ENCODE results near the gene CYTH2.

DNA sequence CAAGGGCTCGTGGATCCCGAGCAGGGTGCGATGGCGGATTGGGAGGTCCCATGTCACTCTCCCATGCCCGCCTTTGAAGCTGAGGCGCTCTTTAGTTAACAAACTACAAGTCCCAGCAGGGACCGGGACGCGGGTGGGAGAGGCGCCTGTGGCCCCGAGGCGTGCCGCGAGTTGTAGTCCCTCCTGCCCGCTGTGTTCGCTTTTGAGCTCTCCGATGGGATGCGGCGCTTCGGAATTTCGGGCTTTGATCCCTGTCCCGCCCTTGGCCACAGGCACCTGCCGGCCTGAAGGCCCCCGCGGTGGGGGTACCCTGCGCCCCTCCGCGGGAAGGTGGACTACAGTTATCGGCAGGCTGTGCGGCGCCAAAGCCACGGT lies 11.0 kb downstream of the CYTH2 start:
- no peak for TF ChIP-seq POLR2A (IDR thresholded peaks at IDR 0.05)
- TF ChIP-seq, protein P1, sequence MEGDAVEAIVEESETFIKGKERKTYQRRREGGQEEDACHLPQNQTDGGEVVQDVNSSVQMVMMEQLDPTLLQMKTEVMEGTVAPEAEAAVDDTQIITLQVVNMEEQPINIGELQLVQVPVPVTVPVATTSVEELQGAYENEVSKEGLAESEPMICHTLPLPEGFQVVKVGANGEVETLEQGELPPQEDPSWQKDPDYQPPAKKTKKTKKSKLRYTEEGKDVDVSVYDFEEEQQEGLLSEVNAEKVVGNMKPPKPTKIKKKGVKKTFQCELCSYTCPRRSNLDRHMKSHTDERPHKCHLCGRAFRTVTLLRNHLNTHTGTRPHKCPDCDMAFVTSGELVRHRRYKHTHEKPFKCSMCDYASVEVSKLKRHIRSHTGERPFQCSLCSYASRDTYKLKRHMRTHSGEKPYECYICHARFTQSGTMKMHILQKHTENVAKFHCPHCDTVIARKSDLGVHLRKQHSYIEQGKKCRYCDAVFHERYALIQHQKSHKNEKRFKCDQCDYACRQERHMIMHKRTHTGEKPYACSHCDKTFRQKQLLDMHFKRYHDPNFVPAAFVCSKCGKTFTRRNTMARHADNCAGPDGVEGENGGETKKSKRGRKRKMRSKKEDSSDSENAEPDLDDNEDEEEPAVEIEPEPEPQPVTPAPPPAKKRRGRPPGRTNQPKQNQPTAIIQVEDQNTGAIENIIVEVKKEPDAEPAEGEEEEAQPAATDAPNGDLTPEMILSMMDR (IDR thresholded peaks at IDR 0.05): no peak
